OCI-LY1 (cell line): ENCODE results near the gene GLIS1.
A peak's percentile ranks its signal among the peaks of the same experiment; 100 is the strongest.

Source experiments
- H2AFZ ChIP-seq: fragments of 200-600 bp; sonication (generic), shearing (Covaris generic); 2 replicates; pipeline ENCODE4 v1.6.0; 2014; ENCODE audit warnings: antibody characterized with exemption, mild to moderate bottlenecking, low read length
- H3F3A ChIP-seq: fragments of 200-600 bp; sonication (generic), shearing (Covaris generic); 2 replicates; pipeline ENCODE4 v1.6.0; 2014; ENCODE audit warnings: mild to moderate bottlenecking, antibody characterized with exemption, low read length, moderate library complexity; ENCODE audit not compliant: insufficient read depth
- H3K27ac ChIP-seq: fragments of 200-600 bp; sonication (generic); 2 replicates; pipeline ENCODE4 v1.5.1; 2014; ENCODE audit warnings: low read length, mixed run types, mild to moderate bottlenecking, low read depth; ENCODE audit not compliant: poor library complexity, severe bottlenecking
- H3K27me3 ChIP-seq: fragments of 200-600 bp; sonication (generic); 2 replicates; pipeline ENCODE4 v1.6.0; 2014; ENCODE audit warnings: antibody characterized with exemption, mild to moderate bottlenecking, low read length, moderate library complexity; ENCODE audit not compliant: insufficient read depth
- H3K36me3 ChIP-seq: fragments of 200-600 bp; sonication (generic); 2 replicates; pipeline ENCODE4 v1.6.1; 2014; ENCODE audit warnings: mild to moderate bottlenecking, antibody characterized with exemption, low read length, moderate library complexity, mixed read lengths; ENCODE audit not compliant: insufficient read depth
- H3K4me1 ChIP-seq: fragments of 200-600 bp; sonication (generic); 2 replicates; pipeline ENCODE4 v1.5.1; 2014; ENCODE audit warnings: mild to moderate bottlenecking, low read length, moderate library complexity; ENCODE audit not compliant: insufficient read depth, severe bottlenecking
- H3K4me2 ChIP-seq: fragments of 200-600 bp; sonication (generic), shearing (Covaris generic); 2 replicates; pipeline ENCODE4 v1.6.1; 2014; ENCODE audit warnings: low read length
- H3K4me3 ChIP-seq: fragments of 200-600 bp; sonication (generic); 2 replicates; pipeline ENCODE4 v1.5.1; 2014; ENCODE audit warnings: low read length, low read depth, mild to moderate bottlenecking, mixed read lengths; ENCODE audit not compliant: poor library complexity, severe bottlenecking
- H3K79me2 ChIP-seq: fragments of 200-600 bp; shearing (Covaris generic); 2 replicates; pipeline ENCODE4 v1.6.1; 2016; ENCODE audit warnings: mixed run types, low read length, mixed read lengths; ENCODE audit not compliant: insufficient read depth
- H3K9ac ChIP-seq: fragments of 200-600 bp; sonication (generic), shearing (Covaris generic); 2 replicates; pipeline ENCODE4 v1.6.1; 2014; ENCODE audit warnings: mild to moderate bottlenecking, low read length, mixed read lengths
- H3K9me2 ChIP-seq: fragments of 200-600 bp; sonication (generic), shearing (Covaris generic); 2 replicates; pipeline ENCODE4 v1.6.1; 2014; ENCODE audit warnings: low read depth, mild to moderate bottlenecking, low read length, mixed read lengths
- H3K9me3 ChIP-seq: fragments of 200-600 bp; shearing (Covaris generic); 2 replicates; pipeline ENCODE4 v1.6.1; 2014; ENCODE audit warnings: low read length, mixed read lengths
- H4K20me1 ChIP-seq: fragments of 200-600 bp; sonication (generic), shearing (Covaris generic); 2 replicates; pipeline ENCODE4 v1.6.0; 2016; ENCODE audit warnings: mild to moderate bottlenecking, low read length; ENCODE audit not compliant: insufficient read depth
- CTCF ChIP-seq: fragments of 200-600 bp; sonication (generic), shearing (Covaris generic); IDR thresholded peaks from 2 replicates; pipeline ENCODE4 v1.5.1; 2017; ENCODE audit warnings: mild to moderate bottlenecking, antibody characterized with exemption, low read length, moderate library complexity, mixed read lengths
- EZH2 ChIP-seq: fragments of 200-600 bp; sonication (generic), shearing (Covaris generic); IDR thresholded peaks from 2 replicates; pipeline ENCODE4 v1.8.0; 2017; ENCODE audit warnings: borderline replicate concordance, mixed run types, mild to moderate bottlenecking, antibody characterized with exemption, low read length, moderate library complexity, mixed read lengths

Gene GLIS1

GRCh38 chr1:53542551-53542950 is 196.4 kb downstream of the GLIS1 start:
- Histone ChIP-seq H3K36me3 (no peaks in the 10 kb centered on the region), H4K20me1 (no peaks in the 10 kb centered on the region), H3K79me2 (no peaks in the 10 kb centered on the region), H3F3A (no peaks in the 10 kb centered on the region), H3K9me3 (no peaks in the 10 kb centered on the region), H3K9ac (no peak overlapping the region), H3K27ac (no peak overlapping the region), H3K9me2 (no peaks in the 10 kb centered on the region), H3K4me3 (no peak overlapping the region), H3K4me2 (no peak overlapping the region), H2AFZ (no peak overlapping the region), H3K27me3 (no peaks in the 10 kb centered on the region; the same call in 1 of the 2 replicates), H3K4me1 (no peaks in the 10 kb centered on the region)
- TF ChIP-seq CTCF, result no peak
- TF ChIP-seq EZH2, result no peak

GRCh38 chr1:53541761-53542550 is 197.0 kb downstream of the GLIS1 start:
- no peak overlapping the region for H2AFZ ChIP-seq
- no peak overlapping the region for H3K4me2 ChIP-seq
- H3K9me2 ChIP-seq, result no peaks in the 10 kb centered on the region
- no peaks in the 10 kb centered on the region; the same call in 1 of the 2 replicates for H3K27me3 ChIP-seq
- no peaks in the 10 kb centered on the region for H3K36me3 ChIP-seq
- H3K9ac ChIP-seq, result no peak overlapping the region
- H3K4me1 ChIP-seq, result no peaks in the 10 kb centered on the region
- no peak overlapping the region for H3K4me3 ChIP-seq
- no peaks in the 10 kb centered on the region for H3K79me2 ChIP-seq
- TF ChIP-seq EZH2 (no peak), CTCF (peak; percentile 51)
- H3K9me3 ChIP-seq, result no peaks in the 10 kb centered on the region
- H3K27ac ChIP-seq, result no peak overlapping the region
- no peaks in the 10 kb centered on the region for H4K20me1 ChIP-seq
- no peaks in the 10 kb centered on the region for H3F3A ChIP-seq

GRCh38 chr1:53541263-53541625 is 197.7 kb downstream of the GLIS1 start:
- no peaks in the 10 kb centered on the region; the same call in 1 of the 2 replicates for H3K27me3 ChIP-seq
- H3K9me2 ChIP-seq, result no peaks in the 10 kb centered on the region
- H3K27ac ChIP-seq, result no peak overlapping the region
- H2AFZ ChIP-seq, result no peak overlapping the region
- no peaks in the 10 kb centered on the region for H3K79me2 ChIP-seq
- no peak overlapping the region for H3K4me2 ChIP-seq
- no peaks in the 10 kb centered on the region for H3F3A ChIP-seq
- no peaks in the 10 kb centered on the region for H4K20me1 ChIP-seq
- H3K4me1 ChIP-seq, result no peaks in the 10 kb centered on the region
- H3K9me3 ChIP-seq, result no peaks in the 10 kb centered on the region
- H3K9ac ChIP-seq, result no peak overlapping the region
- no peak overlapping the region for H3K4me3 ChIP-seq
- no peaks in the 10 kb centered on the region for H3K36me3 ChIP-seq
- no peak for TF ChIP-seq CTCF
- TF ChIP-seq EZH2, result no peak
